ENCODE measurements around the gene FAM222A. TPM values are rescaled to one million over a fixed set of nuclear protein-coding genes. Genes with fewer than 3 reads are reported as not detected.

Gene FAM222A
- total and polyA plus RNA-seq, 2 of the 4 experiments (the other 2 are of a cell fraction), result under 0.01 to 0.32 TPM

DNA sequence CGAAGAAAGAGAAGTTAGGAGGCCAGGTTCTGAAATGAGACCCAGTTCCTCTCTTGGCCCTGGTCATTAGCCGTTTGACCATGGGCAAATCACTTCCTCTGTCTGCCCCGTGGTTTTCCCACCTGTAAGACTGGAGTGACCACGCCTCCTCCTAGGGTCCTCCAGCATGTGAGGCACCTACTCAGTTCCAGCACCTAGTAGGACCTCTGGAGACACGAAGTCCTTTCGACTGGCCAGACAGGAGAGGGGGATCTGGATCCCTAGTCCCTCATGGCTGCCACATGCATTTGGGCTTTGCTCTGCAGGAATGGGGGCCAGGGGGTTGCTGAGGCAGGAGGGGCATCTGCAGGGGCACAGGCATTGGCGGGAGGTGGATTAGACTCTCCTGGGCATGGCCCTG is 103.2 kb downstream of the FAM222A start:
- H3K27me3 ChIP-seq (ENCODE audit: control insufficient read depth, insufficient read depth, low read length), result no peaks in the 10 kb centered on the region
- H3K4me2 ChIP-seq (ENCODE audit: low read depth, low read length), result no peak overlapping the region
- intact Hi-C loops (cut with micrococcal nuclease) (no loop called here), dilution Hi-C loops (cut with HindIII; ENCODE audit: low sequenced_read_pairs, unreplicated experiment) (no loop called here), in situ Hi-C loops (cut with MboI; ENCODE audit: low sequenced_read_pairs) (no loop called here)
- POLR2A ChIA-PET (ENCODE audit: unreplicated experiment), result no interaction called here
- no peak overlapping the region for H3K4ac ChIP-seq (ENCODE audit: low read depth, low read length)
- no peak overlapping the region for H4K91ac ChIP-seq (ENCODE audit: insufficient read depth, low read depth, low read length)
- H3K4me1 ChIP-seq (ENCODE audit: control insufficient read depth, insufficient read depth, low read length), result peaks cover 2% of the 10 kb centered on the region; the same call in 1 of the 2 replicates
- no peak for TF ChIP-seq MAFK (IDR thresholded peaks at IDR 0.05; ENCODE audit: low read depth, low read length)
- no peak for TF ChIP-seq MAZ (IDR thresholded peaks at IDR 0.05; ENCODE audit: borderline replicate concordance, low read depth, low read length)
- TF ChIP-seq USF2 (IDR thresholded peaks at IDR 0.05; ENCODE audit: low read depth, low read length), result no peak
- TF ChIP-seq, protein P1, sequence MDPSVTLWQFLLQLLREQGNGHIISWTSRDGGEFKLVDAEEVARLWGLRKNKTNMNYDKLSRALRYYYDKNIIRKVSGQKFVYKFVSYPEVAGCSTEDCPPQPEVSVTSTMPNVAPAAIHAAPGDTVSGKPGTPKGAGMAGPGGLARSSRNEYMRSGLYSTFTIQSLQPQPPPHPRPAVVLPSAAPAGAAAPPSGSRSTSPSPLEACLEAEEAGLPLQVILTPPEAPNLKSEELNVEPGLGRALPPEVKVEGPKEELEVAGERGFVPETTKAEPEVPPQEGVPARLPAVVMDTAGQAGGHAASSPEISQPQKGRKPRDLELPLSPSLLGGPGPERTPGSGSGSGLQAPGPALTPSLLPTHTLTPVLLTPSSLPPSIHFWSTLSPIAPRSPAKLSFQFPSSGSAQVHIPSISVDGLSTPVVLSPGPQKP (IDR thresholded peaks at IDR 0.05; ENCODE audit: borderline replicate concordance, low read depth, low read length), result no peak
- TF ChIP-seq RFX5 (IDR thresholded peaks at IDR 0.05; ENCODE audit: low read depth, low read length), result no peak
- no peak for TF ChIP-seq FOS (IDR thresholded peaks at IDR 0.05; ENCODE audit: low read depth, low read length)
- TF ChIP-seq POLR2A (IDR thresholded peaks at IDR 0.05; ENCODE audit: low read depth, low read length), result no peak
- TF ChIP-seq BHLHE40 (IDR thresholded peaks at IDR 0.05; ENCODE audit: low read depth, low read length), result no peak
- TF ChIP-seq MXI1 (IDR thresholded peaks at IDR 0.05; ENCODE audit: borderline replicate concordance, low read depth, low read length), result no peak
- TF ChIP-seq RCOR1 (IDR thresholded peaks at IDR 0.05; ENCODE audit: insufficient replicate concordance, low read length), result no peak
- TF ChIP-seq CEBPB (IDR thresholded peaks at IDR 0.05; ENCODE audit: low read depth, low read length), result no peak
- no peak for TF ChIP-seq CHD1 (IDR thresholded peaks at IDR 0.05; ENCODE audit: low read depth, low read length)
- no peak for TF ChIP-seq RAD21 (IDR thresholded peaks at IDR 0.05; ENCODE audit: low read length)
- H2BK20ac ChIP-seq (ENCODE audit: low read depth, low read length), result no peak overlapping the region
- DNase-seq (no peak), ATAC-seq (ENCODE audit: low read depth) (no peak)
- no peak overlapping the region for H2AK5ac ChIP-seq (ENCODE audit: low read depth, low read length)
- H3K36me3 ChIP-seq (ENCODE audit: control insufficient read depth, insufficient read depth, low read length), result no peaks in the 10 kb centered on the region
- H3K9me3 ChIP-seq (ENCODE audit: control insufficient read depth, insufficient read depth, low read length), result no peaks in the 10 kb centered on the region
- H4K5ac ChIP-seq (ENCODE audit: low read depth, low read length), result no peak overlapping the region
- H2AFZ ChIP-seq (replicated peaks; ENCODE audit: low read length, poor library complexity), result no peak overlapping the region
- H3K14ac ChIP-seq (replicated peaks; ENCODE audit: low read depth, low read length), result no peak overlapping the region
- 61% methylated on average over 4 of the region's 7 CpGs; no CpG with 5 or more reads in 1 of the 2 experiments for WGBS, 2 experiments (ENCODE audit: extremely low coverage in 2 of 2, insufficient read length in 1 of 2)
- H4K20me1 ChIP-seq (ENCODE audit: insufficient read depth, low read length), result peaks cover 6% of the 10 kb centered on the region
- no peak overlapping the region for H2AK9ac ChIP-seq (replicated peaks; ENCODE audit: low read depth, low read length, poor library complexity)
- BruUV-seq (replicated peaks), result no TSS peak
- CTCF ChIA-PET, result no interaction called here
- H3K27ac ChIP-seq (ENCODE audit: insufficient read depth, low read length), result no peak overlapping the region
- H3K9ac ChIP-seq (ENCODE audit: low read depth, low read length), result no peak overlapping the region
- no peak overlapping the region for H2BK5ac ChIP-seq (ENCODE audit: low read depth, low read length, poor library complexity, severe bottlenecking)
- no peak overlapping the region for H2BK120ac ChIP-seq (ENCODE audit: low read depth, low read length)
- no peak overlapping the region for H3K4me3 ChIP-seq (ENCODE audit: insufficient read depth, low read depth, low read length)
- H3K9me1 ChIP-seq (ENCODE audit: insufficient read depth, low read length), result peaks cover 3% of the 10 kb centered on the region; the same call in 1 of the 2 replicates
- no peak overlapping the region for H4K8ac ChIP-seq (ENCODE audit: low read depth in 2 of 2, low read length in 2 of 2)
- H2BK15ac ChIP-seq (ENCODE audit: low read depth, low read length), result no peak overlapping the region
- no peak overlapping the region for H3K18ac ChIP-seq (ENCODE audit: low read depth, low read length)
- H3K23ac ChIP-seq (ENCODE audit: low read depth, low read length), result no peak overlapping the region
- H3K56ac ChIP-seq (ENCODE audit: extremely low read depth, insufficient read depth, low read length), result no peak overlapping the region
- no peaks in the 10 kb centered on the region for H3K79me1 ChIP-seq (ENCODE audit: low read depth in 1 of 2, low read length in 2 of 2)
